GM21737 (cell line): ENCODE data around the gene BBOF1.
"Not testable (repeated sequence)": the region's sequence is repeated elsewhere in the genome, so short reads cannot be mapped to it uniquely, and the experiment has no call there.

Source experiments
- ATAC-seq: cut with Tn5 transposase; IDR thresholded peaks from one replicate; pipeline ENCODE4 v1.9.1; 2021; ENCODE audit warnings: mild to moderate bottlenecking, moderate library complexity; ENCODE audit not compliant: unreplicated experiment

Gene BBOF1

GRCh38 chr14:74018586-74019407 is at the start of gene BBOF1, which contains the start of gene ENTPD5:
Gene BBOF1, plus strand, starts transcription at chr14:74019349. Its CDS starts 130 bp downstream, at chr14:74019479.
Gene ENTPD5, minus strand, starts transcription at chr14:74019288. Its CDS starts 31,186 bp downstream, at chr14:73988102.
- ATAC-seq = peak; percentile 85

GRCh38 chr14:73973497-73973896 is 45.7 kb upstream of the BBOF1 start:
- ATAC-seq = no peak

- ATAC-seq = no peak
These were observed 43.0 kb upstream of the BBOF1 start for GRCh38 chr14:73976125-73976524.

GRCh38 chr14:73977896-73978295 is 41.3 kb upstream of the BBOF1 start:
- no peak for ATAC-seq

GRCh38 chr14:73988065-73988464 is 31.1 kb upstream of the BBOF1 start:
- no peak for ATAC-seq

- ATAC-seq = not testable (repeated sequence)
These were observed 30.5 kb upstream of the BBOF1 start for GRCh38 chr14:73988656-73989055.

GRCh38 chr14:73991092-73991491 is 28.1 kb upstream of the BBOF1 start:
- no peak for ATAC-seq

GRCh38 chr14:73994926-73995325 is 24.2 kb upstream of the BBOF1 start:
- ATAC-seq = not testable (repeated sequence)

GRCh38 chr14:73995977-73996378 is 23.2 kb upstream of the BBOF1 start:
- no peak for ATAC-seq

GRCh38 chr14:73996731-73997107 is 22.4 kb upstream of the BBOF1 start:
- no peak for ATAC-seq

- no peak for ATAC-seq
These were observed 21.8 kb upstream of the BBOF1 start for GRCh38 chr14:73997108-73997943.

GRCh38 chr14:73997944-73998447 is 21.2 kb upstream of the BBOF1 start:
- no peak for ATAC-seq

GRCh38 chr14:73998726-73999125 is 20.4 kb upstream of the BBOF1 start:
- ATAC-seq = no peak

- ATAC-seq = not testable (repeated sequence)
These were observed 13.5 kb upstream of the BBOF1 start for GRCh38 chr14:74005664-74006063.

- no peak for ATAC-seq
These were observed 10.2 kb upstream of the BBOF1 start for GRCh38 chr14:74008843-74009499.

- no peak for ATAC-seq
These were observed 4.8 kb upstream of the BBOF1 start for GRCh38 chr14:74014299-74014698.

- no peak for ATAC-seq
These were observed 4.0 kb upstream of the BBOF1 start for GRCh38 chr14:74015176-74015575.

- no peak for ATAC-seq
These were observed 3.2 kb upstream of the BBOF1 start for GRCh38 chr14:74015963-74016362.

- ATAC-seq = peak; percentile 12
These were observed 969 bp upstream of the BBOF1 start for GRCh38 chr14:74018174-74018585.

- no peak for ATAC-seq
These were observed 424 bp downstream of the BBOF1 start for GRCh38 chr14:74019408-74020137.
